Testis (tissue), 2 donors: ENCODE data around the gene SNAP25.

ENCODE experiments used
- CTCF ChIP-seq, 3 experiments: fragments of 450-650 bp in 2 of 3; fragments of 200-600 bp in 1 of 3; sonication (generic) in 1 of 3; IDR thresholded peaks; one replicate each; pipeline ENCODE4 v1.5.1; 2016 to 2019; ENCODE audit warnings: antibody characterized with exemption in 3 of 3, mild to moderate bottlenecking in 2 of 3, moderate library complexity in 1 of 3
- POLR2A ChIP-seq: fragments of 450-650 bp; IDR thresholded peaks from one replicate; pipeline ENCODE4 v1.6.1; 2017; ENCODE audit warnings: antibody characterized with exemption, mild to moderate bottlenecking, moderate library complexity

GRCh38 chr20:10329387-10330005 lies 110.9 kb downstream of the SNAP25 start:
- TF ChIP-seq CTCF (IDR thresholded peaks at IDR 0.05) (no peak), POLR2A (no peak)
